ENCODE results near the gene FRMD4B. TPM values are rescaled to one million over a fixed set of nuclear protein-coding genes. Genes with fewer than 3 reads are reported as not detected.

The FRMD4B gene
- total and polyA plus RNA-seq, 2 experiments from 2014 or later: not detected

- H3K27ac ChIP-seq: no peak overlapping the region
- no peak for DNase-seq
- H3K9ac ChIP-seq: no peak overlapping the region
- in situ Hi-C loops (cut with MboI): no loop called here
- H3K4me2 ChIP-seq (ENCODE audit: unreplicated experiment): no peak overlapping the region
- H3K4me3 ChIP-seq: no peak overlapping the region
- H3K9me2 ChIP-seq (ENCODE audit: insufficient read depth): no peaks in the 10 kb centered on the region
- H4K20me1 ChIP-seq (ENCODE audit: insufficient read depth): no peaks in the 10 kb centered on the region
- TF ChIP-seq EZH2 (IDR thresholded peaks at IDR 0.05; ENCODE audit: insufficient read depth, poor library complexity, severe bottlenecking) (no peak), EZH2phosphoT487 (IDR thresholded peaks at IDR 0.05; ENCODE audit: insufficient read depth, low read depth) (no peak)
- peaks cover 5% of the 10 kb centered on the region; the same call in 1 of the 2 replicates for H3K4me1 ChIP-seq (ENCODE audit: insufficient read depth)
- H3K79me2 ChIP-seq (ENCODE audit: insufficient read depth): no peaks in the 10 kb centered on the region
- H2AFZ ChIP-seq: no peak overlapping the region
- H3K9me3 ChIP-seq (ENCODE audit: low read depth): no peaks in the 10 kb centered on the region
- H3F3A ChIP-seq (ENCODE audit: insufficient read depth): peaks cover 6% of the 10 kb centered on the region; the same call in 1 of the 2 replicates
- peaks cover 14% of the 10 kb centered on the region for H3K27me3 ChIP-seq (replicated peaks; ENCODE audit: insufficient read depth)
- no peaks in the 10 kb centered on the region for H3K36me3 ChIP-seq (ENCODE audit: low read depth)
- WGBS, 2 experiments (ENCODE audit: low coverage in 1 of 2, low lambda C conversion rate in 2 of 2, missing lambda C conversion rate in 2 of 2): 72% methylated on average over 4 of the region's 4 CpGs
Measured at GRCh38 chr3:69292185-69292584, 93.7 kb downstream of the FRMD4B start.

- Histone ChIP-seq H4K20me1 (ENCODE audit: insufficient read depth) (no peaks in the 10 kb centered on the region), H3K4me3 (no peak overlapping the region), H3K79me2 (ENCODE audit: insufficient read depth) (no peaks in the 10 kb centered on the region), H3K9me2 (ENCODE audit: insufficient read depth) (no peaks in the 10 kb centered on the region), H3K36me3 (ENCODE audit: low read depth) (no peaks in the 10 kb centered on the region), H3K27me3 (replicated peaks; ENCODE audit: insufficient read depth) (peaks cover 14% of the 10 kb centered on the region; the same call in 1 of the 2 replicates), H3K4me1 (ENCODE audit: insufficient read depth) (peaks cover 5% of the 10 kb centered on the region; the same call in 1 of the 2 replicates), H3K9ac (no peak overlapping the region), H3F3A (ENCODE audit: insufficient read depth) (peaks cover 6% of the 10 kb centered on the region; the same call in 1 of the 2 replicates), H3K4me2 (ENCODE audit: unreplicated experiment) (no peak overlapping the region), H3K9me3 (ENCODE audit: low read depth) (no peaks in the 10 kb centered on the region), H3K27ac (no peak overlapping the region), H2AFZ (no peak overlapping the region)
- in situ Hi-C loops (cut with MboI): no loop called here
- TF ChIP-seq EZH2 (IDR thresholded peaks at IDR 0.05; ENCODE audit: insufficient read depth, poor library complexity, severe bottlenecking) (no peak), EZH2phosphoT487 (IDR thresholded peaks at IDR 0.05; ENCODE audit: insufficient read depth, low read depth) (no peak)
- no peak for DNase-seq
- WGBS, 2 experiments (ENCODE audit: low coverage in 1 of 2, low lambda C conversion rate in 2 of 2, missing lambda C conversion rate in 2 of 2): 83 to 85% methylated on average over 3 of the region's 3 CpGs
Measured at GRCh38 chr3:69290430-69290829, 95.5 kb downstream of the FRMD4B start.

GRCh38 chr3:69290006-69290405 lies 95.9 kb downstream of the FRMD4B start:
- no peaks in the 10 kb centered on the region for H3K79me2 ChIP-seq (ENCODE audit: insufficient read depth)
- in situ Hi-C loops (cut with MboI): no loop called here
- peaks cover 5% of the 10 kb centered on the region; the same call in 1 of the 2 replicates for H3K4me1 ChIP-seq (ENCODE audit: insufficient read depth)
- TF ChIP-seq EZH2phosphoT487 (IDR thresholded peaks at IDR 0.05; ENCODE audit: insufficient read depth, low read depth) (no peak), EZH2 (IDR thresholded peaks at IDR 0.05; ENCODE audit: insufficient read depth, poor library complexity, severe bottlenecking) (no peak)
- peaks cover 6% of the 10 kb centered on the region; the same call in 1 of the 2 replicates for H3F3A ChIP-seq (ENCODE audit: insufficient read depth)
- DNase-seq: no peak
- peaks cover 14% of the 10 kb centered on the region; the same call in 1 of the 2 replicates for H3K27me3 ChIP-seq (replicated peaks; ENCODE audit: insufficient read depth)
- no peak overlapping the region for H2AFZ ChIP-seq
- H3K36me3 ChIP-seq (ENCODE audit: low read depth): no peaks in the 10 kb centered on the region
- no peaks in the 10 kb centered on the region for H4K20me1 ChIP-seq (ENCODE audit: insufficient read depth)
- WGBS, 2 experiments (ENCODE audit: low coverage in 1 of 2, low lambda C conversion rate in 2 of 2, missing lambda C conversion rate in 2 of 2): 71 to 79% methylated on average over 5 of the region's 5 CpGs
- H3K9me2 ChIP-seq (ENCODE audit: insufficient read depth): no peaks in the 10 kb centered on the region
- H3K4me2 ChIP-seq (ENCODE audit: unreplicated experiment): no peak overlapping the region
- no peak overlapping the region for H3K27ac ChIP-seq
- H3K9ac ChIP-seq: no peak overlapping the region
- H3K9me3 ChIP-seq (ENCODE audit: low read depth): no peaks in the 10 kb centered on the region
- no peak overlapping the region for H3K4me3 ChIP-seq

- Histone ChIP-seq H3K4me2 (ENCODE audit: unreplicated experiment) (no peak overlapping the region), H3K27ac (no peak overlapping the region)
Measured at GRCh38 chr3:69288161-69288895, 97.6 kb downstream of the FRMD4B start.

More at GRCh38 chr3:69288161-69288895, 97.6 kb downstream of the FRMD4B start:
- no peaks in the 10 kb centered on the region for H3K9me2 ChIP-seq (ENCODE audit: insufficient read depth)
- no peaks in the 10 kb centered on the region for H3K4me1 ChIP-seq (ENCODE audit: insufficient read depth)
- H3F3A ChIP-seq (ENCODE audit: insufficient read depth): no peaks in the 10 kb centered on the region
- in situ Hi-C loops (cut with MboI): no loop called here
- H2AFZ ChIP-seq: no peak overlapping the region
- no peaks in the 10 kb centered on the region for H4K20me1 ChIP-seq (ENCODE audit: insufficient read depth)
- H3K4me3 ChIP-seq: no peak overlapping the region
- no peaks in the 10 kb centered on the region for H3K36me3 ChIP-seq (ENCODE audit: low read depth)
- no peak for DNase-seq
- no peak overlapping the region for H3K9ac ChIP-seq
- no peaks in the 10 kb centered on the region for H3K9me3 ChIP-seq (ENCODE audit: low read depth)
- no peaks in the 10 kb centered on the region for H3K79me2 ChIP-seq (ENCODE audit: insufficient read depth)
- WGBS, 2 experiments (ENCODE audit: low coverage in 1 of 2, low lambda C conversion rate in 2 of 2, missing lambda C conversion rate in 2 of 2): 70 to 75% methylated on average over 12 of the region's 12 CpGs
- H3K27me3 ChIP-seq (replicated peaks; ENCODE audit: insufficient read depth): peaks cover 14% of the 10 kb centered on the region; the same call in 1 of the 2 replicates
- TF ChIP-seq EZH2phosphoT487 (IDR thresholded peaks at IDR 0.05; ENCODE audit: insufficient read depth, low read depth): no peak
- no peak for TF ChIP-seq EZH2 (IDR thresholded peaks at IDR 0.05; ENCODE audit: insufficient read depth, poor library complexity, severe bottlenecking)
